ENCODE measurements around the gene TNFSF4.
"Not testable (repeated sequence)": the region's sequence is repeated elsewhere in the genome, so short reads cannot be mapped to it uniquely, and the experiment has no call there.

TNFSF4 gene

DNA sequence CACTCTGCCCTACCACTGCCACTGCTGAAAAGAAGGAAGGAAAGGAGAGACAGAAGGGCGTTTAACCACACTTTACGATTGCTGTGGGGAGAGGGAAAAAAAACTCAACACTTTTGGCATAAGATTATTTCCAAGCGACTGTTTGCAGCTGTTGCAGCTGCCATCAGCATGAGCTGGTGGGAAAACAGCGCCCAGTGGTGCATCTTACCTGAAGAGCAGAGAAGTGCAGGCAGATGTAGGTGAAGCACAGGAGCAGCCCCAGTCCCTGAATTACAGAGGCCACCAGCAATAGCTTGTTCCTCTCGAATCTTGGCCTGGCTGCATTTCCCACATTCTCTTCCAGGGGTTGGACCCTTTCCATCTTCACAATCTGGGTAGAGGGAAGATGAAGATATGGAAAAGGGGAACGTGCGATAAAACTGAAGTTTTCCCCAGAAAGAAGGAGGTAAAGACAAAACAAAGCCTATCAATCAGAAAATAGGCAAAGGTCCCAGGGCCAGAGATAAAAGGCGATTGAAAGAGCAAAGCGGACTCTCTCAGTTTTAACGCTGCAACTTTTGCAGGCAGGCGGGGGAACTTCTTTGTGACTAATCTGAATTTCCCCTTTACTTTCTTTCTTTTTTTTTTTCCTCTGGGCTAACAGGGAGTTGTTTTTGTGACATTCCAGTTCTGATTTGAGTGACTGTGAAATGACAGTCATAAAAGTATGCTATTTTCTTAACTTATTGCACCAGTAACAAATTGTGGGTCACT, at the start of gene TNFSF4:
TNFSF4 (minus strand) TSS at position 516 of the 753 bp plus-strand sequence; CDS start at position 361, 155 bp downstream.
- DNase-seq, result no peak

DNA sequence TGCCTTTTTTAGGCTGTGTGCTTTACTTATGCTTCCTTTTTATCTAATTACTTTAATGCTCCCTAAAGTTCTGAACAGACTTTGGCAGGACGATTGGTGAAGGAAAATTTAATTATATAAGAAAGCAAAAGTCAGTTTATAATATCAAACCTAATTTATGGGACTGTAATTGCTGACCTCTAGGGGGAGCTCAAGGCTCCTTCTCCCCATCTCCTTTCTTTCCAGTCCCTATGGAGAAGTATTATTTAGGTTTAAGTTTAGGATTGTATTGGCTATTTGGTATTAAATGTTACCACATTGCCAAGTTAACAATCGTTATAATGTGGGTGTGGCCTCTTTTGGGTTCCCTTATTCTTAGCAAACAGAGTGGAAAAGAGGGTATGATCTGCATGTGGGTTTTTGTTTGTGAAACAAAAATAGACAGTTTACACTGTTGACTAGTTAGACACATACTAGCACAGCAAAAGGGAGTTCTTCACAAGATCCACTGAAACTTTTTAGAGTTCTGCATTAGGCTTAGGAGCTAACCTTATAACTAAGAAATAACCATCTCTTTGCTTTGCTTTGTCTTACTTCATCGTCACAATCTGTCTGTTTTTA, 48.2 kb upstream of the TNFSF4 start:
- no peak for DNase-seq

DNA sequence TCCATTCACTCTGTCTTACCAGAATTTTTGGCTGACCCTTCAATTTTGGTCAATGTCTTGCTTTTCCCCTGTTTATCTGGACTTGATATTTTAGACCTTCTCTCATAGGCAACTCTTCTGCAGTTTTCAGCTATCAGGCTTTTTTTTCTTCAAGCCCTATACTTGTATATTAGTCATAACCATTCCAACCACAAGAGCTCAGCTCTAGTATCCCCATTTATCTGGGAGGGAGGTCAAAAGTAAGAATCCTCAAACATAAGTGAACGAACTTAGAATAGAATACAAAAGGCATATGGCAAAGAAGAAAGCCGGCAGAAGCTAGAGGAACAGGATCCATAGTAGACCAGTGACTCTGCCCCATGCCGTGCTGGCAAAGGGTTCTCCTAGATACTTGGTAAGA, 45.9 kb upstream of the TNFSF4 start:
- no peak for DNase-seq

- no peak for DNase-seq
These were observed 42.2 kb upstream of the TNFSF4 start for GRCh38 chr1:173249349-173249748.

DNA sequence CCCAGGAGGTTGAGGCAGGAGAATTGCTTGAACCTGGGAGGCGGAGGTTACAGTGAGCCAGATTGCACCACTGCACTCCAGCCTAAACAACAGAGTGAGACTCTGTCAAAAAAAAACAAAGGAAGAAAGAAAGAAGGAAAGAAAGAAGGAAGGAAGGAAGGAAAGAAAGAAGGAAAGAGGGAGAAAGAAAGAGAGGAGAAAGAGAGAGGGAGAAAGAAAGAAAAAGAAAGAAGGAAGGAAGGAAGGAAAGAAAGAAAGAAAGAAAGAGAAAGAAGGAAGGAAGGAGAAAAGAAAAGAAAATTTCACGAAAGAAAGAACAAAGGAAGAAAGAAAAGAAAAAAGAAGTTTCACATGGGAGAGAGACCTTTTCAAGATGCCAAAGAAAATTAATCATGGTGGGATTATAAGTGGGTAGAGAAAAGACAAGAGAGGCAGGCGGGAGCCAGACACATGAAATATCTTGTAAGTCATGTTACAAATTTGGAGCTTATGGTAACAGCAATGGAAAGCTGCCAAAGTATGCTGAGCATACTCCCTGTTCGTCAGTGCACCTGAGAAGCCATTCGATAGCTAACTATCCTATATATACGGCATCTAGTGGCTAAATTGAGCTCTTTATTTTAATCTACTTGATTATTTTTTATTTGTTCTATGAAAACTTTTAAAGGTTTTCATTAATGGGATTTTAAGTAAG, 41.3 kb upstream of the TNFSF4 start:
- DNase-seq, result no peak

DNA sequence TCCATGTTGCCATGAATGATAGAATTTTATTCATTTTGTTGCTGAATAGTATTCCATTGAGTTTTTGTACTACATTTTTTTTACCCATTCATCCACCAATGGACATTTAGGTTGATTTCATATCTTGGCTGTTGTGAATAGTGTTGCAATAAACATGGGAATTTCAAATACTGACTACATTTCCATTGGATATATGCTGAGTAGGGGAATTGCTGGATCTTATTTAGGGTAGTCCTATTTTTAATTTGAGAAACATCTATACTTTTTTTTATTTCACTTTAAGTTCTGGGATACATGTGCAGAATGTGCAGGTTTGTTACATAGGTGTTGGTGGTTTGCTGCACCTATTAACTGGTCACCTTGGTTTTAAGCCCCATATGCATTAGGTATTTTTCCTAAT, 38.8 kb upstream of the TNFSF4 start:
- DNase-seq, result no peak

- no peak for DNase-seq
These were observed 36.2 kb upstream of the TNFSF4 start for GRCh38 chr1:173243300-173243699.

DNA sequence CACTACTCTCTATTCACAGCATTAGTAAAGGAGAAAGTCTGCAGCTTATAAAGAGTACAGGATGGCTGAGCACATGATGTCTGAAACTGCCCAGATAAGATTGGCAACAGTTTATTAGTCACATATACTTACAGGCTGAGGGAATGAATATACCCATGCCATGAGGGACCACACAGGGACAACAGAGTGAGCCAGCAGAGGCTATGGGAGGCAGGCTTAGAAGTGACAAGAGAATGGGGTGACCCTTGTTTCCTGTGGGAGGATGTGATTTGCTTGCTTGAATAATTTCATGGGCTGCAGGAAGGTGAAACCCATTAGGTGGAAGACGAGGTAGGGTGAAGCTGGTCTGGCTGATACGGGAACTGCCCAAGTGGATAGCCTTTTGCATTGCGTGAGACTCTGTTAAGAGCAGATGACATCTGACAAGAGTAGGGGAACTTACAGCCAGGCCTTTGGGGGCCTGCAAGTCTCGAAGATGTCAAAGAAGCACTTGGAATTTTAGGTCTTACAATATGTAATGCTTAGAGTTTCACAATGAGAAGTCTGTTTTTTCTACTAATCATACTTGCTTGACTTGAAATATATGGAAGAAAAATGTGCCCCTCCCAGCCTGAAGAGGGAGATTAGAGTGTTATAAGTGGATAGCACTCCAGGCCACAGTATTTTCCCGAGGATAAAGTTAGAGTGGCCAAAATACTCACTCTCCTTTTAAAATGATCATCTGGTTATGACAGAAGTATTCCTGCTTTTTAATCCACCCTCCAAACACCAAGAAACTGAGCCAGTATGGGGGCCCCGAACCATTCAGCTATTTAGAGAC, 34.6 kb upstream of the TNFSF4 start:
- DNase-seq, result no peak

GRCh38 chr1:173240609-173241008, 33.5 kb upstream of the TNFSF4 start:
- DNase-seq, result no peak

DNA sequence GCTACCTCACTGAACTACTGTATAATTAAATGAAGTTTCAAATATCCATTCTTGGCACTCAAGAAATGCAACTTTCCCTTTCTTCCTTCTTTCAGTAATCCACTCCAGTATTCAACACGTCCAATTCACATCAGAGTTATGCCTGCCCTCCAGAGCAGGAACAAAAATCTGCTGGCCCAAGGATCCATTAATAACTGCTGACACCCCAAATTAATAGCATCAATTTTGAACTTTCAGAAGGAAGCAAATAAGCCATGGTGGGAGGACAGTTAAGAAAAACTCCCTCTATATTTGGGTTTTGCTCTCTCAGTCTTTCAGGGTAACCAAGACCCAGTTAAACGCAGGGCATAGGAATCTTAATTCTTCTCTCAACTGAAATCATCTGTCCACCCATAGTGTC, 31.9 kb upstream of the TNFSF4 start:
- no peak for DNase-seq

DNA sequence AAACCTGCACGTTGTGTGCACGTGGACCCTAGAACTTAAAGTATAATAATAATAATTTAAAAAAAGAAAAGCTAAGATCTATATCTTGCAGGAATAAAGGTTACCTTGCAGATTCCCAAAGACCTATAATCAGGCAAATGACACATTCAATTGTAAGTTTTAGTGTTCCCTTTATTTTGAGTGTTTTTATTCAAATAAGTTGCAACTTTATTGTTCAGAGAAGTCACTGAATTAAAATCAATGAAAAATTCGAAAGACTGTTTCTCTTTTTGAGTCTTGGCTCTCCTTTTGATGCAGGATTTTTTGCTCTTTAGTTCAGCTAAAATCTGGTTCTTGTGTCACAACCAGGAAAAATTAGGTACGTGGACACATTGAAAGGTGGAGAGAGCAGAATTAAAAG, 27.8 kb upstream of the TNFSF4 start:
- no peak for DNase-seq

- not testable (repeated sequence) for DNase-seq
These were observed 27.3 kb upstream of the TNFSF4 start for GRCh38 chr1:173234434-173234833.

- DNase-seq, result not testable (repeated sequence)
These were observed 21.9 kb upstream of the TNFSF4 start for GRCh38 chr1:173229031-173229430.

DNA sequence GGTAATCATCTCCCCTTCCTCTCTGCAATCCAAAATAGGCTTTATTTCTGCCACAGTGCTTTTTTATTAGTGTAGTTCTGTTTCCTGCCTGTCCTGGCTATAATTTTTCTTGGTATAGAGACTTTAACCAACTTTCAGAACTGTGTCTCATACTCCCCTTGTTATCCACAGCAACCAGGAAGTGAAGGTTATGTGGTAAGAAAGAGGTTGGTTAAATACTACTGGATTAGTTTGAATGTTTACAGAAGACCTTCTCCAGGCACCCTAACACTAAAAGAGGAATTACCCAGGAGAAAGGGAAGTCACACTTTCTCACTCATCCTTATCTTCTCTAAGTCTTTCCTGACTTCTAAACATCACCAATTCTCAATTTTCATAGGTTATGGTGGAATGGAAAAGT, 17.8 kb upstream of the TNFSF4 start:
- no peak for DNase-seq

DNA sequence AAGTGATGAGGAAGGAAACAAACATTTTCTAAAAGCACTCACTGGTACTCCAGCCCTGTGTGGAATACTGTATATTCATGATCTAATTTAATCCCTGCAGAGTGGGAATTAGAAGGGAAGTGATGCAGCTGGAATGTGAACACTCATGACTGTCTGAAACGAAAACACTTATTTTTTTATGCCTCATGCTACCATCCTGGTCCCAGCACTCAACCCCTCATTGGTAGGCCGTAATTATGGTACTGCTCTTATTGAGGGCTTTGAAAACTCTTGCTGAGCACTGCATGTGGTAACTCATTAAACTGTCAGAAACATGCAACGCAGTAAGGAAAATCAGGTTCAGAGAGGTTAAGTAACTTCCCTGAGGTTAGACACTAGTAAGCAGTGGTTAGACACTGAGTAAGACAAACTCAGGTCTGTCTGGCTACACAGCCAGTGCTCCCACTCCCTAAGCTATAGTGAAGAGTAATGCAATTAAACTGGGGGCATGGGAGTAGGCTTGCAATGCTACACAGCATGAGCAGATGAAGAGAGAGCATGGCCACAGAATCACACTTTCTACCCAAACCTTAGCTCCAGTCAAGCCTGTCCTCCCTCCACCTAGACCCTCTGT, 17.3 kb upstream of the TNFSF4 start:
- no peak for DNase-seq

DNA sequence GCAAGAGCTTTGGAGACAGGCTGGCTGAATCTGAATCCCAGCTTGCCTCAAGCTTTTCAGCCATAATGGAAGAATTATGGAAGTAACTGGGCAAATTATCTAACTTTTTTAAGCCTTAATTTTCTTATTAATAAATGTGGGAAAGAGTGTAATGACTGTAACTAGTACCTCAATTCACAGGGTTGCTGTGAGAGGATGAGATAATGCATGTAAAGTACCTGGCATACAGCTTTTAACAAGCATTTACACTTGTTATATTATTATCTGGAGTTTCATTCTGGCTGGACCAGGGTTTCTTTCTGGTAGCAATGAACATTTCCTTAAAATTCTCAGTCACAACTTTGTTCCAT, 15.9 kb upstream of the TNFSF4 start:
- DNase-seq, result no peak

DNA sequence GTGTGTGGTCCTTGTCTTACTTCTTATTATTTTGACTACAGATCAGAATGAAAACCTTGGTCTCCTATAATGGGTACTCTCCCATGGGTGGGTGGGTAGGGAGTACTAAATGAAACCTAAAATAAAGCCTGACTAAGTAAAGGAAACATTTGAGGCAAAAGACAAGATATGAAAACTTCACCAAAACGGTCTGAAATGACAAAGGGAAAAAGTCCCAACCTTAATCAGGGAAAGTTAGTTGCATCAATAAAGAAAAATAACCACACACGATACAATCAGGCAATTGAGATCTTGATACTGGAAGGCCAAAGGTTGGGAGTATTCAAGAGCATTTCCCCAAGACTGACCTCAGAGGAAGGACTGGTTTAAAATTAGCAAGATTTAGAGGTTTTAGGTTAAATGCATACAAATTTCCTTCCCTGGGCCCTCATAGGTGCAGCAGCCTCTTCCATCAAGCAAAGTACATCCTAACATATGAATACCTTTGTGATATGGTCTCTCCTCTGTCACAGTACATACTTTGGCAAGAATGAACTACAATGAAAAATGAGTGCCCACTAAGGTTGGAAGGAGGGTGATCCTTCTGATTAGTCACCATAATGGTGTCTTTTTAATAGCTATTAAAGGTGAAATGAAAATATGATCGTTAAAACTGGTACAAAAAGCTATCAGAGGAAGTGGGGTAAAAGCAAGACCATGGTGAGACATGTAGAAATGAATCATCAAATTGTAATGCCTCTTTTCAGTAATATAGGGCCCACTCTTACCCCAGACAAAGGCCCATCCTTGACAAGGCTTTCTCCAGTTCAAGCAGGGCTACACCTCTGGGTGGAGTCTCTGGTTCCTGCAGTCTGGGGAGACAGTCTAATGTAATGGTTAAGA, 15.3 kb upstream of the TNFSF4 start:
- no peak for DNase-seq

DNA sequence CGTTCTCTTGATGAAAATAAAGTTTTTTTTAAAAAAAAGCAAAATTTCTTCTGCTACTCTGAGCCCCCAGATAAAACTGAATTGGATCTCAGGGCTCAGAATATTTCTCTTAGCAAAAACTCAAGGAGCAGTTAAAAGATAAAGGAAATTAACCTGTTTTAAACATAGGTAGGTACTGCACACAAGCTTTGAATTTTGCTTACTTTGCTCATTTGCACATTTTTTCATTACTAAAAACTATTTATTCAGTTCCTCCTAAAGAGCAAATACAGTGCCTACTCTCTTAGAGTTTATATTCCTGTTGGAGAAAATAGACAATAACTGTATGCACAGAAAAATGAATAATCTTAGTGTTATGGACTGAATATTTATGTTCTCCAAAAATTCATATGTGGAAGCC, 13.0 kb upstream of the TNFSF4 start:
- DNase-seq, result no peak

GRCh38 chr1:173213665-173214064, 6.5 kb upstream of the TNFSF4 start:
- DNase-seq, result no peak

GRCh38 chr1:173212952-173213491, 5.9 kb upstream of the TNFSF4 start:
- no peak for DNase-seq

GRCh38 chr1:173210716-173211231, 3.6 kb upstream of the TNFSF4 start:
- no peak for DNase-seq
